ENCODE results near the gene EXOC3L2. TPM values are rescaled to one million over a fixed set of nuclear protein-coding genes. Genes with fewer than 3 reads are reported as not detected.

Gene EXOC3L2
- total RNA-seq, 1 experiment from 2014 or later, result not detected

GRCh38 chr19:45177817-45178261 is 67.4 kb downstream of the EXOC3L2 start, which contains the start of gene TRAPPC6A:
Gene TRAPPC6A (minus strand): TSS chr19:45178237. CDS start chr19:45178218, 19 bp downstream.
- ChIA-PET RAD21 (ENCODE audit: low non-redundant PET in 1 of 2, low total read pairs in 2 of 2, uncharacterized antibody in 2 of 2, unreplicated experiment in 2 of 2) (interaction anchor here in 1 of 2 experiments (0.9 kb wide), 1 partner anchor 85 kb away, joined by 3 read pairs; the partner anchor contains the start of gene PPP1R37), CTCF (interaction anchor here (0.9 to 2.1 kb wide), 11 partner anchors 9 to 308 kb away, joined by 3 to 12 read pairs (median 4); no protein-coding TSS in a partner anchor), POLR2A (interaction anchor here (1.3 to 1.8 kb wide), 4 partner anchors 11 to 288 kb away, joined by 3 to 7 read pairs (median 4); no protein-coding TSS in a partner anchor)
- TF ChIP-seq, protein P1, sequence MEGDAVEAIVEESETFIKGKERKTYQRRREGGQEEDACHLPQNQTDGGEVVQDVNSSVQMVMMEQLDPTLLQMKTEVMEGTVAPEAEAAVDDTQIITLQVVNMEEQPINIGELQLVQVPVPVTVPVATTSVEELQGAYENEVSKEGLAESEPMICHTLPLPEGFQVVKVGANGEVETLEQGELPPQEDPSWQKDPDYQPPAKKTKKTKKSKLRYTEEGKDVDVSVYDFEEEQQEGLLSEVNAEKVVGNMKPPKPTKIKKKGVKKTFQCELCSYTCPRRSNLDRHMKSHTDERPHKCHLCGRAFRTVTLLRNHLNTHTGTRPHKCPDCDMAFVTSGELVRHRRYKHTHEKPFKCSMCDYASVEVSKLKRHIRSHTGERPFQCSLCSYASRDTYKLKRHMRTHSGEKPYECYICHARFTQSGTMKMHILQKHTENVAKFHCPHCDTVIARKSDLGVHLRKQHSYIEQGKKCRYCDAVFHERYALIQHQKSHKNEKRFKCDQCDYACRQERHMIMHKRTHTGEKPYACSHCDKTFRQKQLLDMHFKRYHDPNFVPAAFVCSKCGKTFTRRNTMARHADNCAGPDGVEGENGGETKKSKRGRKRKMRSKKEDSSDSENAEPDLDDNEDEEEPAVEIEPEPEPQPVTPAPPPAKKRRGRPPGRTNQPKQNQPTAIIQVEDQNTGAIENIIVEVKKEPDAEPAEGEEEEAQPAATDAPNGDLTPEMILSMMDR (IDR thresholded peaks at IDR 0.05 in 2 of 3, conservative IDR thresholded peaks at IDR 0.05 in 1 of 3; ENCODE audit: borderline replicate concordance in 1 of 3, insufficient read depth in 1 of 3, low read depth in 2 of 3, low read length in 2 of 3), result no peak
- TF ChIP-seq RAD21 (IDR thresholded peaks at IDR 0.05; ENCODE audit: low read depth) (no peak), REST (IDR thresholded peaks at IDR 0.05; ENCODE audit: low read depth) (no peak), POLR2A (IDR thresholded peaks at IDR 0.05; ENCODE audit: borderline replicate concordance, extremely low read depth, insufficient read depth, insufficient read length) (peak; percentile 22), FOSL1 (IDR thresholded peaks at IDR 0.05; ENCODE audit: low read depth) (no peak), ZFX (IDR thresholded peaks at IDR 0.05) (peak; percentile 91; the same call in 1 of the 2 replicates), CEBPB (IDR thresholded peaks at IDR 0.05; ENCODE audit: low read depth) (no peak), YY1 (IDR thresholded peaks at IDR 0.05; ENCODE audit: extremely low read depth, insufficient replicate concordance, low read depth, low read length) (peak; percentile 81), POLR2AphosphoS5 (IDR thresholded peaks at IDR 0.05; ENCODE audit: low read depth, low read length) (peak; percentile 61)
- H3K27me3 ChIP-seq (ENCODE audit: insufficient read depth, low read length), result no peaks in the 10 kb centered on the region
- no peaks in the 10 kb centered on the region for H4K20me1 ChIP-seq (ENCODE audit: insufficient read depth)
- H3K4me2 ChIP-seq (ENCODE audit: low read length), result peak within 1 kb of the TSS; percentile 92
- peaks cover 10% of the 10 kb centered on the region for H3K79me2 ChIP-seq (ENCODE audit: insufficient read depth, low read length)
- H3K4me1 ChIP-seq (ENCODE audit: control insufficient read depth in 1 of 2, insufficient read depth in 2 of 2, low read length in 2 of 2), result peaks cover 13 to 22% of the 10 kb centered on the region in 2 experiments; a peak in 3 of 4 replicates
- intact Hi-C loops (cut with micrococcal nuclease), result loop anchor here (1.0 to 10.0 kb wide), 3 partner anchors 14 to 161 kb away; partner anchors contain the start of gene PPP1R37
- no peaks in the 10 kb centered on the region for H3K9me2 ChIP-seq (ENCODE audit: insufficient read depth)
- peak within 1 kb of the TSS; percentile 93 for H3K27ac ChIP-seq (ENCODE audit: low read depth, low read length)
- BruUV-seq (replicated peaks), result TSS peak; percentile 92
- ATAC-seq, result peak; percentile 6
- H3K4me3 ChIP-seq (replicated peaks in 1 of 2; ENCODE audit: low read depth in 1 of 2, low read length in 2 of 2), result peak within 1 kb of the TSS; percentile 74 to 81
- no peaks in the 10 kb centered on the region for H3K9me3 ChIP-seq (ENCODE audit: control insufficient read depth in 1 of 2, insufficient read depth in 1 of 2, low read depth in 1 of 2, low read length in 2 of 2)
- H3K36me3 ChIP-seq (ENCODE audit: control insufficient read depth in 1 of 2, insufficient read depth in 2 of 2, low read length in 2 of 2), result no peaks in the 10 kb centered on the region
- DNase-seq (ENCODE audit: low read depth, low spot score), result no peak
- H3K9ac ChIP-seq (ENCODE audit: low read length), result peak within 1 kb of the TSS; percentile 92
- peak within 1 kb of the TSS; percentile 22 for H2AFZ ChIP-seq (ENCODE audit: low read depth, low read length, poor library complexity, severe bottlenecking)

Data from HCT116 (cell line).